Kidney tubule cell (primary cell): Measurements from ENCODE around the gene ERC2.
A peak's percentile ranks its signal among the peaks of the same experiment; 100 is the strongest.

Source experiments
- DNase-seq: peaks from one replicate; pipeline ENCODE4 v3.0.0-alpha.2; 2018; ENCODE audit warnings: low spot score

The ERC2 gene

DNA sequence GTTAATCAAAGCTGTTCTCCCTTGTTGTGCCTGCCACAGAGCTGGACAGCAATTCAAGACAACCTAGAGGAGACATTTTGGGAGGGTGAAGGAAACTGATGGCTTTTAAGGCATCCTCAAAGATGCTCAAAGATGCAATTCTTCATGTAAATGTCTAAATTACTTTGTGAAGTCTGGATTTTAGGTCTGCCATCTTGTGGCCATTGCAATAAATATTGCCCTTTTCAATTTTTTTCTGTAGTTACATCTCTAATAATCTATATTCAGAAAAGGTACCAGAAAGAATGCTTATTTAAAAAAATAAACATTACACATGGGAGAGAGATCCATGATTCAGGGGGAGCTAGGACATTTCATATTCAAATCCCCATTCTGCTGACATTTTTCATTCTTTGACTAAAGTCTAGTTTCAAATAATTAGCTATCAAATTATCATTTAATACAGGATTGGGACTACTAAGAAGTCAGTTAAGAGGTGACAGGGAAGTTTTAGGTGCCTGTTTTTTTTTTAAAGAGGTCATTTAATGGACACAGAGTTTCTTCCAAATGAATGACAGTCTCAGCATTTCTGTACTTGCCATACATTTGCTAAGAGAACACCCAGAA is 721.4 kb downstream of the ERC2 start:
- DNase-seq, result peak; percentile 9

DNA sequence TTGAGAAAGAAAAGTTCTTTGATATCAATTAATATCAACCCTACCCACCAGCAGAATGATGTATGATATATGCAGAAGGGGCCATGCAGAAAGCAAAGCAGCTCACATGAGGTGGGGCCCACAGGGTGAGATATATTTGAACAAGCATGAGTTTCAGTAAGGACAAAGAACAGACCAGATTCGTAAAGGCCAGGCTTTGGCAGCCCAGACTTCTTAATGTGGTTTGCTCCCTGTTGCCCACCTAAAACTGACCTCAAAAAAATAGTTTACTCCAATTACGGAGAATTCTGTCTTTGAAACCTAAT is 725.5 kb downstream of the ERC2 start:
- DNase-seq, result no peak

DNA sequence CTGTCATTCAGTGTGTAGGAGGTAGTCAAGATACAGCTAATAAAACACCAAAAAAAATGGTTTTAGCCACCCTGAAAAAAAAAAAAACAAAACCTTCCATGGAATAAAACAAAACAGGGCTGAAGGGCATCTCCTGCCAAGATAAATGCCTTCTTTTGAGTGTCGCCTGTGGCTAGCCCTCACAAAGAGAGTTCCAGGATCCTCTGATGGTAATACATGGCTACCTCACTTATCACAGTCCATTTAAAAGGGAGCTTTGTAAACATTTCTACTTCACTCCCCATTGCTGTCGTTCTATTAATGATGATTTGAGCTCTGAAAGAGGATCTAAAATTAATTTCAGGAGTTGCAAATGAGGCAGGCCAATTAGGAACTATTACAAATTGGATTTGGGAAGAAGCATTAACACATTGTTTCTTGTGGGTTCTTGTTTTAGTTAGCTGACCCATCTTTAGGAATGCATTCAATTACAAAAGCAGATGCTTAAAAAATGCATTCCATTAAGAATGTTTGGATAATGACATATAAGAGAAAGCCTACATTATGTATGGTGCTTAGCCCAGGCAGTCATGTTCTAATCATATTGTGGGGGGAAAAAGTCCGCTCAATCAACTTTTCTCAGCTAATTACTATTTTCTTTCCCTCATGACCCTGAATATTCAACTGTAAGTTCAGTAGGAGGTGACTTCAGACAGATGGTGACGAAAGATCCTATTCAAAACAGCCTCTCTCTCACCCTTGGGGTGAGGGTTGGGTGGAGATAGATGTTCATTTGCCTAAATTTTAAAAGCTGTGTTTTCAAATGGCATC is 726.0 kb downstream of the ERC2 start:
- DNase-seq, result no peak

DNA sequence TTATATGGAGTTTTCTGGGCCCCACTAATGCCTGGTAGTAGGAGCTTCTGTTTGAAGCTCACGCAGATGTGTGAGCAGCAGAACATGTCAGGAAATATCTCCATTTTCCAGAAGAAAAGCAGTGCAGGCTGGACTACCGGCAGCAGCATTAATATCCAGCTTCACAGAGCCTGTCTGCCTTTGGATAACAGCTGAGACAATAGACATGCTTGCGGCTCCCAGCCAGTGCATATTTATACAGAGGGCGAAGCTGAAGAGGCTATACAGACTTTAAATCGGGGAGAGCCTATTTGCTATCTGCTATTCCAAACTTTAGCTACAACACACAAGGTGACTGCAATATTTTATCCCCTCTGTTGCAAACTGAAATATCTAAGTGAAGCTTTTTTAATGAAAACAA is 731.1 kb downstream of the ERC2 start:
- no peak for DNase-seq

DNA sequence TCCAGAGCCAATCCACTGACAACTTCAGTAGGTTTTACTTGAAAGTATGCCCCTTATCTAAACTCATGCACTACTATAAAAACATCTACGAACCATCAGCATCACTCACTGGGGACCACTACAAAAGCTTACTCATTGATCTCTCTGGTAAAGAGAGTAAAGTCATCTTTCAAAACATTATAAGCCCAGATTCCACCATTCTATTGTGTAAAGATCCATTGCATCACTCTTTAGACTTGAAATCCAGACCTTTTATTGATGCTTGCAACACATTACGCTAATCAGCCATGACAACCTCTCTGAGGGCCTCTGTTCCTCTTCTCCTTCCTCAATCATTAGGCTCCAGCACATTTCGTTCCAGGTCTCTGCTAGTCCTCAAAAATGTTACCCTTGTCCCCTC is 732.3 kb downstream of the ERC2 start:
- no peak for DNase-seq

DNA sequence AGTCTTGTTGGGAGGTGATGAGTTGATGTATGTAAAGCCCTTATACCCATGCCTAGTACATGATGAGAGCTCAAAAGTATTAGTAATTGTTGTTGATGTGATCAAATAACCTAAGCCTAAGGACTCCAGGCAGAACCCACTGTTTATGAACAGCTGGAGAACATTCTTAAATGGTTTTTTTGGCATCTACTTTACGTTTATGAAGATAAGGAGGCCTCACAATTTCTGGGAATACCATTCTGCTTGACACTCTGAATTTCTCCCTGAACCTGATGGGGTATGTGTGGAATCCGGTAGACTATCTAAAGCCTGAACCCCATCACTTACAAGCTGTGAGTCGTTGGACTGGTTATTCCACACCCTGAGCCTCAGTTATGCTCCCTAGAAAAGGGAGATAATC is 736.5 kb downstream of the ERC2 start:
- no peak for DNase-seq

DNA sequence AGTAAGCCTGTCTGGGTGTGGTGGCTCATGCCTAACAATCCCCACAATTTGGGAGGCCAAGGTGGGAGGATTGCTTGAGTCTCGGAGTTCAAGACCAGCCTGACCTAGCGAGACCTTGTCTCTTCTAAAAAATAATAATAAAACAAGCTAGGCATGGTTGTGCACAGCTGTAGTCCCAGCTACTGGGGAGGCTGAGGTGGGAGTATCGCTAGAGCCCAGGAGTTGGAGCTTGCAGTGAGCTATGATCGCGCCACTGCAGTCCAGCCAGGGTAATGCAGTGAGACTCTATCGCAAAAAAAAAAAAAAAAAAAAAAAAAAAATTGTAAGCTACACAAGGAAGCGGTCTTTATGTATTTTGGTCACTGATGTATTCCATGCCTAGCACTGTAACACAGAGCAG is 738.7 kb downstream of the ERC2 start:
- no peak for DNase-seq

DNA sequence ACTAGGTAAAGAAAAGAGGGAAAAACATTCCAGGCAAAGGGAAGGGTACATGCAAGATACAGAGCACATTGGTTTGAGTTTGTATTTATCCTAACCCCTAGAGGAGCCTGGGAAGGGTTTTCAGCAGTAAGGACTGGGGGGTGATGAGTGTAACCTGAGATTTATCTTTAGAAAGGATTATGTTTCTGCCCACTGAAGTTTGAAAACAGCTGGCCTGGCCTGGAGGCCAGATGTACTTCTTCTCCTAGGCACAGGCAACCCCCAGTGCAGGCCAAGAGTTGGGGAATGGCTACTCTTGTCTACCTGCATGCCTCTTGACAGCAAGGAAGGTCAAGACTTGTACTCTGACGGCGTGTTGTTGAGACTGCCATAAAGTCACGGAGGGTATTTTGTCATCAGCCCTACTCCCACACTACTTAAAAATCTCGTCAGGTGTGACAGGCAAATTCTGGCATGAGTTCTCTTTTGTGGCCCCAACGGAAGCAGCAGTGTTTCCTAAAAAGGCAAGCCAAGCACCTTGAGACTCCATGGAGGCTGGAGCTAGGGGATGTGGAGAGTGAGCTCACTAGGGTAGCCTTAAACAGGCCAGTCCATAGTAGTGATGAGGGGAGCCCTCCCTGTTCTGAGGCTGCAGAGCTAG is 739.7 kb downstream of the ERC2 start:
- no peak for DNase-seq

DNA sequence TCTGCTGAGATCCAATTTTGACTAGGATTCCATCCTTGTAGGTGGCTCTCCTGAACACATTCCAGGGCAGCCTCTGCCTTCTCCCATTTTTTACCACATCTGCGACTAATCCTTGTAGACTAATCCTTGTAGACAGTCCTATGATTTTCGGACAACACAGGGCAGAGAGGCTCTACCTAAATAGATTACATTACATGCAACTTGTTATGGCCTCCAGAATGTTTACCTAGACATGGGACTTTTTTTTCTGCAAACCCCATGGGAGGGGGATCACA is 741.8 kb downstream of the ERC2 start:
- DNase-seq, result no peak

DNA sequence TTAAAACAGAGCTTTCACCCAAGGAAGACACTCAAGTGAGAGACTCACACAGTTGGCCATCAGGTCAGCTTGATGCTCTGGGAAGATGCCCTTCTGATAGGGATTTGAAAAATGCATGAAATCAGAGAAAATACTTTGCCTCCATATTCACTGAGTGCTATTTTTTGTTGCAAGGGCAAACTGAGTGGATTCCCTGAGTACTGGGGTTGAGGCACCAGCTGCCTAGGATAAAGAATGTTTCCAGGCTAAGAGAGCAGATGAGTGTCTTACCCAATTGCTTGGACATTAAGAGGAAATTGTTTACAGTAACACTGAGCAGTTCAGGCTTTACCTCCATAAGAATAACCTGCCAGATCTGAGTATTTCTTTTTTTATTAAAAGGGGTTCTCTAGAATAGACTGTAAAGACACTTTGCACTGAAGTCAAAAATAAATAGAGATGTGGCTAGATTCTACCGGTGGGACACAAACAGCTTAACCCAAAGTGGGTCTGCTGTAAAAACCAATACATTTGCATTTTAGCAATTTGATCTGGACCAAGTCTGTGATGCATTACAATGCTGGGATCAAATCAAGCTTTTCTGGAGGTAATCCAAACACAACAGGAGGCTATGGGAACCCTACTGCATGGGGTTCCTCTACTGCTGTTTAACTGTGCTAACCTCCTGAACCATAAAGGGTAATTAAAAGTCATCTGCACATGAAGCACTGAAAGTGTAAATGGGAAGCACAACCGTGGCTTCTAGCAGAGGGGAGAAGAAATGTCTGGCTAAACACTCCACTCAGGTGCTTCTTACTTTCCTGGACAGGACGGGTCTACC is 742.4 kb downstream of the ERC2 start:
- DNase-seq, result no peak

DNA sequence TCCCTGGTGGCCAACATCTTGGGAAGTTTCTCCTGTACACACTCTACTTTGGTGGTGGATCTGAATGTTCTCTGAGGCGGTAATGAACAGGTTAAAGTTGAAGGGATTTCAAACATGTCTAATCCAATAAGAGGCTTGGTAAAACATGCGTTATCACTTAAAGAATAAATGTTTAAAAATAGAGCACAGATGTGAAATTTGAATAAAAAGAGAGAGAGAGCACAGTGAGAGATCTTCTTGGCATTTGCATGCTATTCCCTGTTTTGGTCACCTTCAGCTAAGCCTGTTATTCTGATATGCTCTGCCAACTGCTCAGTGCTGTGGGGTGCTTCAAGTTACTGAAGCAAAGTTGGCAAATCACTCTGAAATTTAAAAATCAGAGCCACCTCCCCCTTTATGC is 743.4 kb downstream of the ERC2 start:
- no peak for DNase-seq

DNA sequence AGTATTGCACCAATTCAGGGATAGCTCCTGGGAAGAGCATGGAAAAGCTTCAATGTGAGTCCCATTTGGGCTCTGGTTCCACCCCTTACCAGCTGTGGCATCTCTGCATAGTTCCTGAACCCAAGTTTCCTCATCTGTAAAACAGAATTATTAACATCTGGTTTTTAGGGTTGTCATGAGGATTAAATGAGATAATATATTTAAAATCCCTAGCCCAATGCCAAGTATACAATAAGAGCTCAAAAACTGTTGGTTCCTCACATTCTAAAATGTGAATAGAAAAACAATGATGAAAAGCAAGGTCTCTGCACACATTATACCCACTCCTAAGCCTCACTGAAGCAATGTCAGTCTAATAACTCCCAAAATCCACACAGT is 743.9 kb downstream of the ERC2 start:
- DNase-seq, result no peak

DNA sequence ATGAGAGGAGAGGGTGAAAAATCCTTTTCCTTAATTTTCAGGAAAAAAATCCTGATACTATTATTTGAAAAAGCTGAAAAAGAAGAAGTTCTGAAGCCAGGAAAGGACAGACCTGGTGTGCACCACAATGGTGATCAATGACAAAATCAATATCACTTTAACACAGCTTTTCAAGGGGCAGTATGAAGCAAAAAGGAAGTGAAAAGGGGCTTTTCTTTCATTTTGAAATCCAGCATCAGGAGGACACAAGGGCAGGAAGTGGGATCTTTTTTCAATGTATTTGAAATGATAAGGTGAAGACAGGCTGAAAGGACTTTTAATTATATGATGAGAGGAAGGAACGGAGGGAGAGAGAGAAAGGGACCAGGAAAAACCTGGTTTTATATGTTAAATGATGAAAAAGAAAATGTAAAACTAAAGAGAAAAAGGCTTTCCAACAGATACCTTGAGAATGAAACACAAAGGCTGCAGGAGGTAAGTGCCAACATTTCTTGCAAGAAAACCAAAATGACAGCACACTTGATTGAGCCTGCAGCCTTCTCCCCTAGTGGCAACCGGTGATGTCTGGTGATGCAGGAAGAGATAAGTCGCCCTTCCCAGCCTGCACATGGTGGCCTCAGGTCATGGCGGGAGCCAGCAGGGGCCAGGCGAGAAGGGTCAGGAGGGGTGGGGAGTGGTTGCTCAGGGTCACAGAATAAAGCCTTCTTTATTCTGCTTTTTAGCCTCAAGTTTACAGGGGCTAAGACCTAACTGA is 744.4 kb downstream of the ERC2 start:
- DNase-seq, result no peak

DNA sequence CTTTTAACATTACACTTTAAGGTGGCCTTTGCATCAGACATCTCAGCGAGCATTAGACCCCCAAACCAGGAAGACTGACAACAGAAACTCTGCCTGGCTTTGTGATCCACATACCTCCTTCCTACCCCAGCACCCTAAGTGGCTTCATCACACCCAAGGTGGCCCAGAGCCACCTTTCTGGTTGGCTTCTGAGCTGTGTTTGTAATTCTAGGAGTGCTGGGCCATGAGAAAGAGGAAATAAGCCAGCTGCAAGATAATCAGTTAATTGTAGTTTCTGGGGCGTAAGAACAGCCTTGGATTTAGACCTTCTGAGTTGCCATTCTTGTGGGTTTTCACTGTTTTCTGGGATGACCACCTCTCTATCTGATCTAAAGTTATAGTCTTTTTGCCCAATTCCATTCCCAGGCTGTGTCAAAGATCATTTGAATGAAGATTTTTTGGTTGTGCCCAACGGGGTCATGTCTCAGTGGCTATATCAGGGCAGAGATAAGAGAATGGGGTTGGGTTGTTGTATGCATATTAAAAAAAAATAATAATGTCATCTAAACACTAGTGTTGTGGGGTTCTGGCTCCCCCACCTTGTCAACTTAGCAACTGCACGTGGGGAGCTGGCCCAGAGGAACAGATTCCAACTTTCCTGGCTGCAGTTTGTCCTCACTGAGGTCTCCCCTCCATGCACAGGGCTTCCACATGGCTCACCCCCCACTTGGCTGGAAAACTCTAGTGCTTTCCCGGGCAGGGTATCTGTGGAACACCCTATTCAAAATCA is 746.4 kb downstream of the ERC2 start:
- DNase-seq, result peak; percentile 14

DNA sequence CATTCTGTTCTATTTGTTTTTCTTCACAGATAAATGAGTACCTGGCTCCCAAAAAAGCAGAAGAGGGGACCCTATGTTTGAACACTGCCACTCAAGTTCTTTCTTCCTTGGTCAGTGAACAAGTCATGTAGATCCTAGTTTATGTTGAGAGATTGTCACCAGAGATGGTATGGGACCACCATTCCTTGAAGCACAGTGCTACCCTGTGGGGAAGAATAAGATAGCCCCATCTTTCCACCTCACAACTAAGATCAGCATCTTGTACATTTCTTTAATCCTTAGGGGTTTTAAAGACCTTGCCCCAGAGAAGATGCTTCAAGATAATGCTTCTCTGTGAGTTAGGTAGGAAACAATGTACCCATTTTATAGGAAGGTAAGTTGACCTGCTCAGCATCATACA is 747.7 kb downstream of the ERC2 start:
- no peak for DNase-seq

DNA sequence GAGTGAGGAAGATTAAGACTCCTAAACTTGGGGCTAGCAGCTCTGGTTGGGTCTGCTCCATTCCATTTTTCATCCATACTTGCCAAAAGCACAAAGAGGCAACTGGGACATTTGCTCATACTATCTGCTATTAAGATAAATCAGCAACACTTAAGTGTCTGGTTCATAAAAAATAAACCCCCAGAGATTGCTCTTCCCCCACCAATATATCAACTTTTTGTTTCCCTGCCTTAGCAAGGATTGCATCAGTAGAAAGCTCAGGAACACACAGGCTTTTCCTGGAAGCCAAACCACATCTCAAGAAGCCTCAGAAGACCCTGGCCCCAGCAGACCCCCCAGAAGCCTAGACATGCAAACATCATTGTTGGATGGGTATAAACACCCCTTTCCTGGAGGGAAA is 748.8 kb downstream of the ERC2 start:
- no peak for DNase-seq

DNA sequence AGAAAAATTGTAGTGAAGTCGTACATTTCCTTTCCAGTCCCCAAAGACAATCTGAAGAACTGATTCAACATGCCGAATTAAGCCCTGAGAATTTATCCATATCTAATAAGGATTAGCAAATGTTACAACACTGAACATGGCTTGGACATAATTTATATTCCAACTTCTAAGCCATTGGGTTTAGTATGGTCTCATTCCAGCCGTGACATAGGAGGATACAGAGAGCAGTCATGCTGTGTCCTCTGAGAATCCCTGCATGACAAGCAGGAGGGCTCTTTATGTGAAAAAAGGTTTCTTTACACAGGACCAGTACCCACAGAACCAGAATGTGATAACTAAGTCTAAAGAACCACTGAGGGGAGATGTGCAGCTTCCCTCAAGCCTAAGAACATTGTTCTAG is 749.3 kb downstream of the ERC2 start:
- DNase-seq, result no peak

DNA sequence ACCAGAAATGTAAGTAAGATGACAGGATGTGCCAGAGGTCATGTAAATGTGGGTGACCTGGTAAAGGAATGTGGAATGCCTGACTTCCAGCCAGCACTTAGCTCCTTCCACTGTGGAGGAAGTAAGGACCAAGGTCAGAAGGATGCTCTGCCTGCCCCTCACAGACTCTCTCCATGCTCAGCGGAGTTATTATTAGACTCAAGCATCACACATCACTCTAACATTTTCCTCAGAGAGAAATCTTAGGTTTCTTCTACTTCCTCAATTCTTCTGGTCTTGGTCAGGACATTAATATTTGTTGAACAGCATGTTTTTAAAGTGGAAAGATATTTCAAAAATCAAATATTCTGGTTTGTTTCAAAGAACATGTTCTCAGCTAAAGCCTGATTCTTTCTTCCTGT is 749.7 kb downstream of the ERC2 start:
- peak; percentile 50 for DNase-seq

DNA sequence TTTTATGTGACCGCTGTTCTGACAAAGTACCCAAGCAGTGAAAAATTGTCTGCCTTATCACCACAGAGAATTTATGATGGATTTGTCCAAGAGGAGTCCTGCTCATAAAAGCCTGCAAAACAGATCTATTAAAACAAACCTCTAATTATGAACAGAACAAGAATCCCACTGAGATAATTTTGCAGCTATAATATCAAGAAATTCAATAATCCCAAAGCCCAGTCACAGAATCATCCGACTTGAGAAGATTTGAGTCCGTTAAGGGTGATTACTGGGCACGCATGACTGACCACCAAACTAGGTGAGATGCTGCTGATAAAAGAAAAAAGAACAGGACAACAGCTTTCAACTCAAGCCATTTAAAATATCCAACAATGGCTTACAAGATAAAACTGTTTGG is 750.2 kb downstream of the ERC2 start:
- DNase-seq, result no peak

DNA sequence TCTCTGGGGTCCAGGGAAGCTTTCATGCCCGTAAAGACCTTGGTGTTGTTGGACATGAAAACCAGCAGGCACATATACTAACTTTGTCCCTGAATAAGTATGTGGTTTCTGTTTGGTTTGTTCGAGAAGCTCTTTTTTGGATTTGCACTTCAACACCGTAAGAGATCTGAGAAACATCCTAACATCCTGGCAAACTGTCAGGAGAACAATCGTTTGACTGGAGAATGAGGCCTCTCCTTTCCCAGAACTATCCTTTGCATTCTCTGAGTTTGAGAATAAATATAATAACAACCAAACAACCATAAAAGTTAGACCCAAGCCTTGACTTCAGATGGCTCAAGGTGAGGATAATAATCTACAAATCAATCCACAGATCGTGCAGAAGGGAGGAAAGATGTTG is 750.8 kb downstream of the ERC2 start:
- no peak for DNase-seq

DNA sequence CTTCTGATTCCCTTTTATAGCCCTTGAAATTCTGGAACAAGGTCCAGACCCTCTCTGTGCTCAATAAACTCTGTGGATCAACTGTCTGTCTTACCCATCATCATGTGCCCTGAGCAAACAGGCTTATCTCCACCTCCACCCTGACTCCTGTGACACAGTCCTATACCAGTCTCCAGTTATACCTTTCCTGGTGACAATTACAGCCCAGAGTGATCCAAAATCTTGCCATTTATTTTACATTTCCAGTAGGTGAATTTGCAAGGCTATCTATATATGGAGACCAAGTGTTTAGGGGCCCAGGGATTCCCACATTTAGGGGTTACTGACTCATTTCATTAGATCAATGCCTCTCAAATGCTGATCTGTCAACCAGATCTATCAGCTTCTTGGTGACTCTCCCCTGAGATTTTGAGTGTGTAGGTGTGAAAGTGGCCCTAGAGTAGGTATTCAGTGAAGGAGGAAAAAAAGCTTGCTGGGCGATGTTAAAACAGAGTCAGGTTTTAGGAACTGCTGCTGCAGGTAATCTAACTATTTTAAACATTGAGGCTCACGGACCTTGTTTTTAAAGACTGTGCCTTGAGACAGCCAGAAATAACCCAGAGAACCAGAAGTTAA is 751.5 kb downstream of the ERC2 start:
- no peak for DNase-seq
